Measurements from ENCODE around the gene MROH7.

The MROH7 gene

DNA sequence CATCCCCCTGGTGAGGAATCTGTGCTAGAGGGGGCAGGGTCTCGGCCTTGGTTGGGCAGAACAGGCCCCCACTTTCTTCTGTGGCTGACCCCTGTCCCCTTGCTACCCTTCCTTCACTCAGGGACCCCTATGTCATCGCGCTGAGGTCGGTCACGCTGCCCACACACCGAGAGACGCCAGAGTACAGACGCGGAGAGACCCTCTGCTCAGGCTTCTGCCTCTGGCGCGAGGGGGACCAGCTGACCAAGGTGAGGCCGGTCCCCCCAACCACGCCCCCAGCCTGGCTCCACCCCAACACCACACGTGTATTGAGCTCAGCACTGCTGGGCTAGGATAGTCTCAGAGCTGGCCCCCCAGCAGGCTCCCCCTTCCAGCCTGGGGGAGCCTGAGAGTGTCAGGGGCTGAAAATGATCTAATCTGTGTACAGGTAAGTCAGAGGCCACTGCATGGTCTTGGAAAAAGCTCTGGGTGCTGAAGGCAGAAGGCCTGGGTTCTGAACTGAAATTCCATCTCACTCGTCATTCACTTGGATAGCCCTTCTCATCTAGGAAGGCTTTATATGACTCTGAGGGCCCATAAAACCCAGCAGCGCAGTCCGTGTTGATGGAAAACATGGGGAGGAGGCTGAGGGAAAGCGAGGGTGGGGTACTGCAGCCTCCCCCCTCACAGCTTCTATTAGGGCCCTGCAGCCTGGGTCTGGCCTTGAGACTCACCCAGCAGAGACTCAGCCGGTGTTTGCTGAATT, 33.6 kb upstream of the MROH7 start:
- H3K4me1 Mint-ChIP-seq: peaks cover 47% of the 10 kb centered on the region
- no peaks in the 10 kb centered on the region for H3K36me3 Mint-ChIP-seq (ENCODE audit: low read depth)
- H3K27me3 Mint-ChIP-seq (ENCODE audit: low read depth, poor library complexity): no peaks in the 10 kb centered on the region
- H3K27ac Mint-ChIP-seq: peak overlapping the region; percentile 43
- no peaks in the 10 kb centered on the region for H3K9me3 Mint-ChIP-seq
- TF ChIP-seq CTCF (IDR thresholded peaks at IDR 0.05): no peak
- no peak overlapping the region for H3K4me3 Mint-ChIP-seq
- DNase-seq: no peak

GRCh38 chr1:54608566-54609230, 32.9 kb upstream of the MROH7 start:
- H3K36me3 Mint-ChIP-seq (ENCODE audit: low read depth): no peaks in the 10 kb centered on the region
- no peak for TF ChIP-seq CTCF (IDR thresholded peaks at IDR 0.05)
- H3K4me1 Mint-ChIP-seq: peaks cover 47% of the 10 kb centered on the region
- no peak overlapping the region for H3K4me3 Mint-ChIP-seq
- H3K9me3 Mint-ChIP-seq: no peaks in the 10 kb centered on the region
- H3K27ac Mint-ChIP-seq: no peak overlapping the region
- no peak for DNase-seq
- peaks cover 3% of the 10 kb centered on the region for H3K27me3 Mint-ChIP-seq (ENCODE audit: low read depth, poor library complexity)

DNA sequence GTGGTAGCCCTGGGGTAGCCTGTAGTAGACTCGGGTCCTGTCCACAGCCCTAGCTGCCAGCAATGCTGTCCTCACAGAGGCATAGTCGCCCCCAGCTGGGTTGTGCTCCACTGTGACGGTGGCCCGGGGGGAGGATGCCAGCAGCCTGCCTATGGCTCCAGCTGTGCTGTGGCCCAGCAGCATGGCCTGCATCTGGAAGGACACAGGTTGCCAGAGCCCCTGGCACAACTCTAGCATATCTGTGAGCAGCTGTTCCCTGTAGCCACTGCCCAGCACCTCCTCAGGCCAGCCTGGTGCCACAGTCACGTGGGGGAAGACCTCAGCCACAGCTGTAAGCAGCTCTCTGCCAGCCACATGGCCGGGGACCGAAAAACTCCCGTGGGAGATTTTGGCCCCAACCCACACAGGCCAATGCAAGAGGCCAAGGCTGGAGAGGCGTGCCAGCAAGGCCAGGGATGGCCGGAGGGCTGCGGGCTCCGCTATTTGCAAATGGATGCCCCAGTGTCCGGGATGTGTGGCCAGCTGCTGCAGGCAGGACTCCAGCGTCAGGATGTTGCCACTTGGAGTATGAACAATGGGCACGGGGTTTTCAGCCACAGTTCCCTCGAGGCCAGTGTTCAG, 32.2 kb upstream of the MROH7 start:
- Mint-ChIP-seq H3K9me3 (no peaks in the 10 kb centered on the region), H3K27ac (no peak overlapping the region), H3K27me3 (ENCODE audit: low read depth, poor library complexity) (peaks cover 3% of the 10 kb centered on the region), H3K4me3 (no peak overlapping the region), H3K36me3 (ENCODE audit: low read depth) (no peaks in the 10 kb centered on the region), H3K4me1 (peaks cover 44% of the 10 kb centered on the region)
- no peak for DNase-seq
- TF ChIP-seq CTCF (IDR thresholded peaks at IDR 0.05): no peak

DNA sequence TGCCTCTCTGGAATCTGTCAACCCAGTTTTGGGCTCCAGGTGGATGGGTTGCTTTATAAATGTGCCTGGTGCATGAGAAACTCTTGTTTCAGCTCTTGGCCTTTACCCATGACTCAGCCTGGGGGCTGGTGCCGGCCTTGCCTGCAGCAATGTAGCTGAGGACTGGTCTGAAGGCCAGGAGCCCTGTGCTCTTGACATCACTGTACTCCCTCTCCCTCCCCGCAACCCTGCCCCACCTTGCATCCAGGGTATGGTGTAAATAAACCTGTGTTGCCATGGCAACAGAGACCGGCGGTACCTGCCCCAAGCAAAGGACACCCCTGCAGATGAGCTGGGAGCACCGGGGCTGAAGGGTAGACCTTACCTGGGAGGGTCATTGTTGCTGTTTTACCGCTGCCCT, 31.5 kb upstream of the MROH7 start:
- Mint-ChIP-seq H3K36me3 (ENCODE audit: low read depth) (no peaks in the 10 kb centered on the region), H3K9me3 (no peaks in the 10 kb centered on the region), H3K4me3 (no peak overlapping the region), H3K4me1 (peaks cover 42% of the 10 kb centered on the region), H3K27ac (no peak overlapping the region), H3K27me3 (ENCODE audit: low read depth, poor library complexity) (peaks cover 3% of the 10 kb centered on the region)
- DNase-seq: no peak
- no peak for TF ChIP-seq CTCF (IDR thresholded peaks at IDR 0.05)

- Mint-ChIP-seq H3K27me3 (ENCODE audit: low read depth, poor library complexity) (peaks cover 3% of the 10 kb centered on the region), H3K36me3 (ENCODE audit: low read depth) (no peaks in the 10 kb centered on the region), H3K4me3 (no peak overlapping the region), H3K27ac (no peak overlapping the region), H3K9me3 (no peaks in the 10 kb centered on the region), H3K4me1 (peaks cover 41% of the 10 kb centered on the region)
- TF ChIP-seq CTCF (IDR thresholded peaks at IDR 0.05): no peak
- no peak for DNase-seq
These were observed 30.7 kb upstream of the MROH7 start for GRCh38 chr1:54610601-54611580.

All from nephron progenitor cell (in vitro differentiated cells).